Common myeloid progenitor, CD34-positive (primary cell): ENCODE measurements around the gene UQCR11.
A peak's percentile ranks its signal among the peaks of the same experiment; 100 is the strongest.

ENCODE experiments used
- CTCF ChIA-PET: fragments of 350-600 bp; sonication (Branson Sonifier 250); formaldehyde crosslinking; loops from one replicate; lab custom pipeline; 2021; ENCODE audit warnings: antibody characterized with exemption; lab: Charles Lee
- POLR2A ChIA-PET: fragments of 350-600 bp; sonication (Branson Sonifier 250); formaldehyde crosslinking; loops from one replicate; lab custom pipeline; 2021; ENCODE audit warnings: antibody characterized with exemption; lab: Charles Lee
- DNase-seq, 3 donors: peaks; one replicate each; pipeline versions ENCODE4 v3.0.0 to v3.0.0-alpha.2; 2013
- H3K27ac ChIP-seq, 2 experiments: 1 replicate in 1 of 2; 2 replicates in 1 of 2; pipeline ENCODE4 v1.7.0; 2013; ENCODE audit warnings: inconsistent platforms in 2 of 2, low read length in 2 of 2, mild to moderate bottlenecking in 2 of 2, low read depth in 1 of 2, moderate library complexity in 1 of 2; ENCODE audit not compliant: severe bottlenecking in 2 of 2, insufficient read depth in 1 of 2, poor library complexity in 1 of 2
- H3K27me3 ChIP-seq, 5 experiments: replicated peaks in 2 of 5; 1 replicate in 3 of 5; 2 replicates in 2 of 5; pipeline versions ENCODE4 v1.6.1 to v1.7.0; 2013; ENCODE audit warnings: low read length in 4 of 5, mild to moderate bottlenecking in 2 of 5, moderate library complexity in 2 of 5, inconsistent platforms in 1 of 5; ENCODE audit not compliant: insufficient read depth in 5 of 5, control insufficient read depth in 4 of 5
- H3K36me3 ChIP-seq, 4 experiments: 1 replicate in 2 of 4; 2 replicates in 2 of 4; pipeline versions ENCODE4 v1.6.1 to v1.7.0; 2013; ENCODE audit warnings: low read length in 3 of 4, control low read depth in 1 of 4, mild to moderate bottlenecking in 1 of 4; ENCODE audit not compliant: control insufficient read depth in 4 of 4, insufficient read depth in 4 of 4
- H3K4me1 ChIP-seq, 4 experiments: 1 replicate in 3 of 4; 2 replicates in 1 of 4; pipeline versions ENCODE4 v1.6.1 to v1.7.1; 2013; ENCODE audit warnings: low read length in 3 of 4, mild to moderate bottlenecking in 3 of 4, control low read depth in 1 of 4, inconsistent platforms in 1 of 4, moderate library complexity in 1 of 4; ENCODE audit not compliant: control insufficient read depth in 4 of 4, insufficient read depth in 4 of 4; ENCODE audit errors: control extremely low read depth in 1 of 4
- H3K4me3 ChIP-seq, 7 experiments: 1 replicate in 4 of 7; 2 replicates in 3 of 7; pipeline versions ENCODE4 v1.5.1 to v1.7.0; 2013; ENCODE audit warnings: mild to moderate bottlenecking in 7 of 7, low read length in 6 of 7, moderate library complexity in 6 of 7, inconsistent platforms in 2 of 7, low read depth in 2 of 7, control low read depth in 1 of 7; ENCODE audit not compliant: insufficient read depth in 4 of 7, control insufficient read depth in 1 of 7; ENCODE audit errors: extremely low read depth in 1 of 7
- H3K9me3 ChIP-seq, 5 experiments: 1 replicate in 4 of 5; 2 replicates in 1 of 5; pipeline versions ENCODE4 v1.6.1 to v1.7.1; 2013; ENCODE audit warnings: low read length in 4 of 5, mild to moderate bottlenecking in 2 of 5, inconsistent platforms in 1 of 5, low read depth in 1 of 5, moderate library complexity in 1 of 5; ENCODE audit not compliant: control insufficient read depth in 4 of 5, insufficient read depth in 2 of 5; ENCODE audit errors: control extremely low read depth in 1 of 5
- WGBS: methylation state at CpG from one replicate; pipeline ENCODE4 v1.1.5; 2013; ENCODE audit not compliant: insufficient coverage; 5-methylcytosine and 5-hydroxymethylcytosine counted together

The UQCR11 gene

GRCh38 chr19:1650650-1651567, 45.6 kb upstream of the UQCR11 start:
- Histone ChIP-seq H3K36me3 (peaks cover 0 to 40% (median 25%) of the 10 kb centered on the region in 4 experiments), H3K4me1 (peaks cover 0 to 27% (median 18%) of the 10 kb centered on the region in 4 experiments), H3K27me3 (no peaks in the 10 kb centered on the region), H3K4me3 (peak overlapping the region; percentile 36 to 82 (median 77)), H3K27ac (peak overlapping the region in 1 of 2 experiments; percentile 66), H3K9me3 (no peaks in the 10 kb centered on the region)
- DNase-seq = peak; percentile 65 to 87 (median 86)
- ChIA-PET POLR2A (interaction anchor here (0.6 kb wide), 1 partner anchor 85 kb away, joined by 3 read pairs; no protein-coding TSS in a partner anchor), CTCF (interaction anchor here (0.7 to 1.2 kb wide), 6 partner anchors 26 to 175 kb away, joined by 3 to 5 read pairs (median 3); no protein-coding TSS in a partner anchor)
- 0% methylated on average over 14 of the region's 36 CpGs for WGBS

- peak overlapping the region in 1 of 2 experiments; percentile 66 for H3K27ac ChIP-seq
- CTCF ChIA-PET = interaction anchor here (0.7 to 1.2 kb wide), 5 partner anchors 32 to 176 kb away, joined by 3 to 5 read pairs (median 3); no protein-coding TSS in a partner anchor
- 100% methylated on average over 16 of the region's 20 CpGs for WGBS
- POLR2A ChIA-PET = no interaction called here
- peaks cover 0 to 18% (median 15%) of the 10 kb centered on the region in 4 experiments for H3K4me1 ChIP-seq
- peak overlapping the region in 6 of 7 experiments; percentile 64 to 82 (median 77) for H3K4me3 ChIP-seq
- peaks cover 3 to 48% (median 34%) of the 10 kb centered on the region in 4 experiments for H3K36me3 ChIP-seq
- no peaks in the 10 kb centered on the region for H3K27me3 ChIP-seq
- H3K9me3 ChIP-seq = no peaks in the 10 kb centered on the region
- no peak for DNase-seq
Observed at GRCh38 chr19:1649706-1650649, 44.7 kb upstream of the UQCR11 start.

- DNase-seq = no peak
- POLR2A ChIA-PET = no interaction called here
- peaks cover 3 to 58% (median 41%) of the 10 kb centered on the region in 4 experiments for H3K36me3 ChIP-seq
Observed at GRCh38 chr19:1648920-1649541, 43.8 kb upstream of the UQCR11 start.

GRCh38 chr19:1648459-1648849, 43.2 kb upstream of the UQCR11 start:
- peaks cover 6 to 64% (median 43%) of the 10 kb centered on the region in 4 experiments for H3K36me3 ChIP-seq
- no peak overlapping the region for H3K4me3 ChIP-seq
- H3K4me1 ChIP-seq = peaks cover 0 to 18% (median 15%) of the 10 kb centered on the region in 4 experiments
- ChIA-PET CTCF (no interaction called here), POLR2A (no interaction called here)
- no peaks in the 10 kb centered on the region for H3K27me3 ChIP-seq
- no peak for DNase-seq
- no peaks in the 10 kb centered on the region for H3K9me3 ChIP-seq
- 84% methylated on average over 4 of the region's 10 CpGs for whole genome bisulfite sequencing
- no peak overlapping the region for H3K27ac ChIP-seq

More at GRCh38 chr19:1648920-1649541, 43.8 kb upstream of the UQCR11 start:
- Histone ChIP-seq H3K4me3 (no peak overlapping the region), H3K27ac (no peak overlapping the region), H3K4me1 (peaks cover 0 to 18% (median 15%) of the 10 kb centered on the region in 4 experiments), H3K9me3 (no peaks in the 10 kb centered on the region), H3K27me3 (no peaks in the 10 kb centered on the region)
- 90% methylated on average over 21 of the region's 23 CpGs for WGBS
- CTCF ChIA-PET = interaction anchor here (1.1 kb wide), 2 partner anchors 97 to 118 kb away, joined by 3 to 4 read pairs; no protein-coding TSS in a partner anchor

- H3K4me1 ChIP-seq = peaks cover 0 to 16% (median 13%) of the 10 kb centered on the region in 4 experiments
- H3K36me3 ChIP-seq = peaks cover 6 to 68% (median 46%) of the 10 kb centered on the region in 4 experiments
- no peaks in the 10 kb centered on the region for H3K9me3 ChIP-seq
- no peak overlapping the region for H3K27ac ChIP-seq
- H3K4me3 ChIP-seq = no peak overlapping the region
- ChIA-PET POLR2A (no interaction called here), CTCF (no interaction called here)
- no peaks in the 10 kb centered on the region for H3K27me3 ChIP-seq
- DNase-seq = no peak
- WGBS = 96% methylated on average over 33 of the region's 41 CpGs
Observed at GRCh38 chr19:1647501-1648458, 42.5 kb upstream of the UQCR11 start.
